GM12875 (cell line): Measurements from ENCODE around the gene CTNNBL1.

Experiments used
- H3K4me3 ChIP-seq: one replicate; pipeline ENCODE4 v1.5.1; 2011; ENCODE audit warnings: low read depth, low read length, control low read depth
- TF ChIP-seq, protein P1 (sequence below): IDR thresholded peaks from 2 replicates; pipeline ENCODE4 v1.5.1; 2011; ENCODE audit warnings: low read depth, mild to moderate bottlenecking, control low read depth, inconsistent platforms, low read length, moderate library complexity, borderline replicate concordance; ENCODE audit not compliant: insufficient read depth

The CTNNBL1 gene

DNA sequence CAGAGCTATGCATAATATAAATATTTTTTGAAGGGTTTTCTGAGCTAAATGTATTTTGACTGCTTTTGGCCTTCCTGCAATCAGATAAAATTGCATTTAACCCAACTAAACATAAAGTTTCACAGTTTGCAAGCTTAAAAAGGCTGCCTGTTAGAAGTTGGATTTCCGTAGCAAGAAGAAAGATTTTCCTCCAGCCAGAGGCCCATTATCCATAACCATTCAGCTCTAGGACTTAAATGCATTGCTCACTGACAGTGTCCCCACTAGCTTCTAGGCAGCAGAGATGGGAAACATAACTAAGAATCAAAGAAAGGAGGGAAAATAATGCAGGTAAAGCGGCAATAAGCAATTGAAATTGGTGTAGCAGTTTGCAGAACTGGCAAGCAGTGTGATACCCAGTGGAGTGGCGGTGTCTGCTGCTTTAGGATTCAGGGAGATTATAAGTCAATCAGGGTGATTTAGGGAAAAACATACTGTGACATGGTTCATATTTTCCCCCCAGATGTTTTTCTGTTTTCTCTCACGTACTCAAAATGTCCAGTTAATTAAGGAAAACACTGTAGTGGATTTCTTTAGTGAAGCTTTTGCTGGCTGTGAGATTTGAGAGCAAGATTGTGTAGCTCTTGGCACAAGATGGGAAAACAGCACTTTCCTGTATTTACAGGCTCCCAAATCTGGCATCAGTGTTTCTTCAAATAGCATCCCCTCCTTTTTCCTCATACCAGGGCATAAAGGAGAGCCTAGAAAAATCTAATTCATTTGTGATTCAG lies 69.1 kb downstream of the CTNNBL1 start:
- TF ChIP-seq, protein P1, sequence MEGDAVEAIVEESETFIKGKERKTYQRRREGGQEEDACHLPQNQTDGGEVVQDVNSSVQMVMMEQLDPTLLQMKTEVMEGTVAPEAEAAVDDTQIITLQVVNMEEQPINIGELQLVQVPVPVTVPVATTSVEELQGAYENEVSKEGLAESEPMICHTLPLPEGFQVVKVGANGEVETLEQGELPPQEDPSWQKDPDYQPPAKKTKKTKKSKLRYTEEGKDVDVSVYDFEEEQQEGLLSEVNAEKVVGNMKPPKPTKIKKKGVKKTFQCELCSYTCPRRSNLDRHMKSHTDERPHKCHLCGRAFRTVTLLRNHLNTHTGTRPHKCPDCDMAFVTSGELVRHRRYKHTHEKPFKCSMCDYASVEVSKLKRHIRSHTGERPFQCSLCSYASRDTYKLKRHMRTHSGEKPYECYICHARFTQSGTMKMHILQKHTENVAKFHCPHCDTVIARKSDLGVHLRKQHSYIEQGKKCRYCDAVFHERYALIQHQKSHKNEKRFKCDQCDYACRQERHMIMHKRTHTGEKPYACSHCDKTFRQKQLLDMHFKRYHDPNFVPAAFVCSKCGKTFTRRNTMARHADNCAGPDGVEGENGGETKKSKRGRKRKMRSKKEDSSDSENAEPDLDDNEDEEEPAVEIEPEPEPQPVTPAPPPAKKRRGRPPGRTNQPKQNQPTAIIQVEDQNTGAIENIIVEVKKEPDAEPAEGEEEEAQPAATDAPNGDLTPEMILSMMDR, result no peak
- no peak overlapping the region for H3K4me3 ChIP-seq

DNA sequence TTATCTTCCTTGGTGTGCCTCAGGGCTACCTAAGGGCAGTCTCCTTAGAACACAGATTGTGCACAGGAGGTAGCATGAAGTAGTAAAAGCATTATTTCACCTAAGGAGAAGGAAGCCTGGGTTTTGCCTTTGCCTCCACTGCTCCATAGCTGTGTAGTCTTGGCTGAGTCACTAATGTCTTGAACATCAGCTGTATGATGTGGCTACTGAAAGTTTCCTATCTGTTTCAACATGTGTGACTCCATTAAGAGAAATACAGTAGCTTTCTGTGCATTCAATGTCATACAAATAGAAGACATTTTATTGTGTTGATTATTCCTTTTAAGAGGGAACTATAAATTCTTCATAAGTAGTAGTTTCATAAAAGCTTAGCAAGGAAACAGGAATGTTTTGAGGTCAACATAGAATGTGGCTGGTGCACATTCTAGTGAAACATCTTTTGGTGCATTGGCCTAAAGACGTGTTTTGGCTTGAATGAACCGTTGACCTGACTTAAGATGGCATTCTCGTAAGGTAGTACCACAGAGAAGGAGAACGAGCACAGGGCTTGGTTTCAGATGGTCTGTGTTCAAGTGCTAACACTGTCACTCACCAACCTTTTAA lies 70.6 kb downstream of the CTNNBL1 start:
- TF ChIP-seq, protein P1, result no peak
- no peak overlapping the region for H3K4me3 ChIP-seq

DNA sequence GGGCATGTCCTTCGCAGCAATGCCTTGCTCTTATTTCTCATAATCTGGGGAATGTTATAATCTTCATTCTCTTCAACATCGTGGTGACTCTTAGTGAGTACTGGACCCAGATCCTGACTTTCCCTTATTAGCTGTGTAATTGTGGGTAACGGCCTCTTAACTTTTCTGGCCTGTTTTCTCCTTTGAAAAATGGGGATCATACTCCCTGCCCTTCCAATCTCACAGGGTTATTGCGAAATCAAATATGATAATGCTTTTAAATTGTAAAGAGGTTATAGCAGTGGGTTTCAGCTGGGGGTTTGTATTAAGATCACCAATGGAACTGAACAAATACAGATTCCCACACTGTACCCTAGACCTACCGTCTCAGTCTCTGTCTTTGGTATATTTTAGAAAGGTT lies 77.1 kb downstream of the CTNNBL1 start:
- TF ChIP-seq, protein P1, result no peak
- no peak overlapping the region for H3K4me3 ChIP-seq

DNA sequence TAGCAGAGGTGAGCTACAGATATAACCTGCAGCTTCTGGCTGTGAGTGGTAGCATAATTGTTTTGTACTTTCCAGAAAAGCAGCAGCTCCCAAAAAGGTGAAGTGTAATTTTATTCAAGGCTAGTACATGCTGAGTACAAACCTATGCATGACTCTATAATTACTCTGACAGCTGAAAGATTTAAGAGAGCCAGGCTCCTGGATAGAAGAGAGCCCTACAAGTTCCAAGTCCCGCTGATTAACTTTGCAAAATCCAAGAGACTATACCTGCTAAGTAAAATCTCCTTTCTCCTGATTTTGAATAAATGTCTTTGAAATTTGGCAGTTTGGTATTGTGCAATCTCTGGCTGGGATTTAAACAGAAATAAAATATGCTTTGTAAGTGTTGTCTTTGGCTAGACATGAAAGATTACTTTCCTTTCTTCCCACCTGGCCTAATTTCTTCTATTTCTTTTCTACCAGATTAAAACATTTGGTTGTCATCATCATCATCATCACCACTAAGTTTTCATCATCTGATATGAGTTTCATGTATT lies 79.5 kb downstream of the CTNNBL1 start:
- H3K4me3 ChIP-seq, result no peak overlapping the region
- TF ChIP-seq, protein P1, result no peak

DNA sequence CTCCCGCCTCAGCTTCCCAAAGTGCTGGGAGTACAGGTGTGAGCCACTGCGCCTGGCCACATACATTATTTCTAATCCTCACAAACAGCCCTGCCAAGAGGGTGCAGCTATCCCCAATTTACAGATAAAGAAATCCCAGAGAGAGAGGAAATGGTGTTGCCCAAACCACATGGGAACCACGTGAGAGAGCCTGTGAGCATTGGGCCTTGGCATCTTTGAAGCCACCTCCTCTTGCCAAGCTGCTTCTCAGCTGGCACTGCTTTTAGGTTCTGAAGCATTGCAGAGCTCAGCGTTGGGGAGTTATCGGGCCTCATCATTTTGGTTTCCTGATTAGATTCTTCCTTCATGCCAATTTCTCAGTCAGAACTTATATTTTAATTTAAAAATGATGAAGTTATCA lies 80.3 kb downstream of the CTNNBL1 start:
- no peak overlapping the region for H3K4me3 ChIP-seq
- TF ChIP-seq, protein P1, result no peak

DNA sequence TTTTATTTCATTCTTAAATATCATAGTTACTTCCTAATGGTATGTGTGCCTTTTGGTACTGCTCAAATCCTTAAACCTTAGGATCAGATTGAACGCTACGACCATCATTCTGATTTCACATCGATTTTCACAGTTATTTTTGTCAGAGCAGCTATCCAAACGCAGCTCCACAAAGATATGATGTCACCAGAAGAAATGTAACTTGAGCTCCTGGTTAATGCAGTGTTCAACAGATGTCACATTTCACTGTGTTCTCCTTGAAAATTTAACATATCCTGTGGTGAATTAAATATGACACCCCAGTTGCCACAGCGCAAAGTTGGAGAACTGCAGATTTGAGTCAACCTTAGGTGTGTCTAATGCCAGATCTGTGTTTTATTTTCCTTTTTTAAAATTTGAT lies 81.4 kb downstream of the CTNNBL1 start:
- TF ChIP-seq, protein P1, result no peak
- H3K4me3 ChIP-seq, result no peak overlapping the region

DNA sequence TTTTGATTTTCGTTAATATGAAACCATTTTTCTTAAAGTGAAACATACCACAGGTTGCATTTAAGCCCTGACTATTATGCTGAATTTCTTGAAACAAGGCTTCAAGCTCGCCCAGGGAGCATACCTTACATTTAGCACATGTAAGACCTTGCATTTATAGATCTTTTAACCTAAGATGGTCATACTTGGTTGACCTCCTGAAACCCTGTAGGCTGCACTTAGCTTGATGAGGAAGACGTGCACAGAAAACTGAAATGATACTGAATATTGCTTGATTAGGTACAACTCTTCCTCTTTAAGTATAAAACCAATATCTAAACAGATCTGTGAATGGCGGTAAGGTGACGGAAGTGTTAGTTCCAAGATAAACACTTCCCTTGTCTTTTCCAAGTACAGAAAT lies 82.2 kb downstream of the CTNNBL1 start:
- TF ChIP-seq, protein P1, result no peak
- no peak overlapping the region for H3K4me3 ChIP-seq
